Inferior parietal cortex (tissue), 1 donor: ENCODE results near the gene YAE1.
"Not testable (repeated sequence)": the region's sequence is repeated elsewhere in the genome, so short reads cannot be mapped to it uniquely, and the experiment has no call there.

Experiments
- DNase-seq: peaks from one replicate; pipeline ENCODE4 v3.0.0-alpha.2; 2016; ENCODE audit errors: extremely low spot score

YAE1 gene, protein sequence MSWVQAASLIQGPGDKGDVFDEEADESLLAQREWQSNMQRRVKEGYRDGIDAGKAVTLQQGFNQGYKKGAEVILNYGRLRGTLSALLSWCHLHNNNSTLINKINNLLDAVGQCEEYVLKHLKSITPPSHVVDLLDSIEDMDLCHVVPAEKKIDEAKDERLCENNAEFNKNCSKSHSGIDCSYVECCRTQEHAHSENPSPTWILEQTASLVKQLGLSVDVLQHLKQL

DNA sequence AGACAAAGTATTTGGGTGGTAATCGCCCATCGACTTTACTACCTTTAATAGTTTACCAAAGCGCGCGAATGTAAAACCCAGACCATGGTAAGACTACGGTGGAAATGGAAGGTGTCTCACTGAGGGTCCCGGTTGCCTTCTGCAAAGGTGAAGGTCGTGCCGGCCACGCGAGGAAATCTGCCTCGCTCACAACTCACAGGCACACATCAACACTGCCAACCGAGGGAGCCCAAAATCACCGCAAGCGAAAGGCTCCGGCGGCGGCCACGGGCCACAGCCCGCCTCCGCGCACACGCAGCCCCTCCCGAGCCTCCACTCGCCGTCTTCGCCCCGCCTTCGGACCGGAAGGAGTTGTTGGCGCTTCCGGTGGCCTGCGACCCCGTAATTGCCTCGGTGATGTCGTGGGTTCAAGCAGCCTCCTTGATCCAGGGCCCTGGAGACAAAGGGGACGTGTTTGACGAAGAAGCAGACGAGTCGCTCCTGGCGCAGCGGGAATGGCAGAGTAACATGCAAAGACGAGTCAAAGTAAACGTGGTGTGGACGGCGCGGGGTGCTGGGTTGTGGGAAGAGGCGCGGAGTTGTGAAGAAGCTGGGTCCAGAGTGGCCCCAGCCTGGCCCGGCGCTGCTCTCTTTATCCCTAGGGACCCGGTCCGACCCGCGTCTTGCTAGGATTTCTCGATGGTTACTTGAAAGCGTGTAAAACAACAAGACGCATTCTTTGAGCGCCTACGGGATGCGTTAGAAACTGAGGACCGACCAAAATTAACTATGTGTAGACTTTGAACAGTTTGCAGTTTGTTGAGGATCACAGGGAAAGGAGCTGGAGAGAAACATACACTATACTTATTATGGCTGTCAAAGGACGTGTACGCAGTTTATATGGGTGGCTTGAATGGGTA is at the start of gene YAE1:
YAE1 (plus strand) TSS at position 382 of the 899 bp plus-strand sequence; CDS start at position 397, 15 bp downstream.
- DNase-seq: peak; percentile 93

DNA sequence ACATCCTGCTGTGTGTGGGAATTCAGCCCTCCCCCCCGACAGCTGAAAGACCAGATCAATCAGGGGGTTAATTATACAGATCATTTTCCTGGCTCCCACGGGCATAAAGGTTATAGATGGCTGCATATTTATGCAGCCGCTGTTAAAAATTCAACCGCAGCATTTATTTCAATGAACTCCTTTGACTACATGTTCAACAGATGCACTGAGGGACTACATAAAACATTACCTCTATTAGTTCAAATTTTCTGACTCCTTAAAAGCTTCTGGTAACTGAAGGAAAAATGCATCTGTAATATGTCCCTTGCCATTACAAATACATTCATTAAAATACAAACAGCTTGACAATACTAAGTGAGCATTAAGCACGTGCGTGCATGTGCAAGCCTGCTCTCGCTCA is 49.7 kb upstream of the YAE1 start:
- no peak for DNase-seq

DNA sequence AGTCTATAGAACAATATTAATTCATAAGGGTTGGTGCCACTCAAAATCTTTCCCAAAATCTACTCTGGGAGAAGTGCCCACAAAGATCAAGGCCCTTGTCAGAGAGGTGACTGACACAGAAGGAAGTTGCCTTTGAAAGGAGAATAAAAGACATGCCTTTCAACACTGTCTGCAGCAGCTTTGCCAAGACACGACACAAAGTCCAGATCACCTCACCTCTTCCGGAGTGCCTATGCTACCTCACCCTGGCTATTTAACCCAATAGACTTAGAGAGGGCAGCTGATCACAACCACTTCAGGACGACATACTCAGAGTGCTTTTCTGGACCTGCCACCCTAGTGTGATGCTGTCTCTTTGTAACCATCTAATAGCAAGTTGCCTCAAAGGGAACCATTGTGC is 49.0 kb upstream of the YAE1 start:
- no peak for DNase-seq

DNA sequence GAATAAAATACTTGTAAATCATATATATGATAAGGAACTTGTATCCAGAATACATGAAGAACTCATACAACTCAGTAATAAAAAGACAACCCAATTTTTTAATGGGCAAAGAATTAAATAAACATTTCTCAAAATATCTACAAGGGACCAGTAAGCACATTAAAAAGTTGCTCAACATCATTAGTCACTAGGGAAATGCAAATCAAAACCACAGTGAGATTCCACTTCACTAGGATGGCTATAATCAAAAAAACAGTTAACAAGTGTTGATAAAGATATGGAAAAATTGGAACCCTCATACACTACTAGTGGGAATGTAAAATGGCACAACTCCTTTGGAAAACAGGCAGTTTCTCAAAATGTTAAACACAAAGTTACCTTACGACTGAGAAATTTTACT is 40.3 kb upstream of the YAE1 start:
- no peak for DNase-seq

DNA sequence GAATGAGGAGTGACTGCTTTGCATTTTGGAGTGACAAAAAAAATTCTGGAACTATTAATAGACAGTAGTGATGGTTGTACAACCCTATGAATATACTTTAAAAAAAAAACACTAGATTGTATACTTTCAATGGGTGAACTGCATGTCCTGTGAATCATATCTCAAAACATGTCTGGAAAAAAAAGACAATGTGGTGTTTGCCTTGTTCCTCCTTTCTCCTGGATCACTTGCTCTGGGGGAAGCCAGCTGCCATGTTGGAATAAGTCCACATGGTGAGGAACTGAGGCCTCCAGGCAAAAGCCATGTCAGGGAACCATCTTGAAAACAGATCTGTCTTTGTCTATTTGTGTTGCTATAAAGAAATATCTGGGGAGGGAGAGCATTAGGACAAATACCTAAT is 39.5 kb upstream of the YAE1 start:
- no peak for DNase-seq

DNA sequence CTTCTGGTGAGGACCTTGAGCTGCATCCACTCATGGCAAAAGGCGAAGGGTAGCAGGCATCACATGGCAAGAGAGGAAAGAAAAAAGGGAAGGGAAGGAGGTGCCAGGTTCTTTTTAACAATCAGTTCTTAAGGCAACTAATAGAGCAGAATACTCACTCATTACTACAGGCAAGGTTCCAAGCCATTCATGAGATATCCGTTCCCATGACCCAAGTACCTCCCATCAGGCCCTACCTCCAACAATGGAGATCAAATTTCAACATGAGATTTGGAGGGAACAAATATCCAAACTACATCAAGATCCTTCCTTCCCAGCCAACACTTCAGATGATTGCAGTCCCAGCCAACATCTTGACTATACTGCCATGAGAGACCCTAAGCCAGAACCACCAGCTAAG is 38.9 kb upstream of the YAE1 start:
- DNase-seq: no peak

DNA sequence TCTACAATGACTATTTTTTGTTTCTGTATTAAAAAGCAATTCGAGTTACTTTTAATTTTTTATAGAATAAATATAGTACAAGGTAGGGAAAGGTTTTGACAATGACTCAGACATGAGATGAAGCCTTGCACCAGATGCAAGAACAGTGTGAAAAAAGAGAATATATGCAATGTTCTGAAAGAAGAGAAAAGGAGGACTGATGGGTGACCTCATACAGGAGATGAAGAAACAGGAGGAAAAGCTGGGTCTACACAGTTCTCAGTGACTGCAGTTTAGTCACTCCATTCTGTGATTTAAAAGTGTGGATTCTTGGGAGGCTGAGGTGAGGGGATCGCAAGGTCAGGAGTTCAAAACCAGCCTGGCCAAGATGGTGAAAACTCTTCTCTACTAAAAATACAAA is 38.3 kb upstream of the YAE1 start:
- DNase-seq: no peak

DNA sequence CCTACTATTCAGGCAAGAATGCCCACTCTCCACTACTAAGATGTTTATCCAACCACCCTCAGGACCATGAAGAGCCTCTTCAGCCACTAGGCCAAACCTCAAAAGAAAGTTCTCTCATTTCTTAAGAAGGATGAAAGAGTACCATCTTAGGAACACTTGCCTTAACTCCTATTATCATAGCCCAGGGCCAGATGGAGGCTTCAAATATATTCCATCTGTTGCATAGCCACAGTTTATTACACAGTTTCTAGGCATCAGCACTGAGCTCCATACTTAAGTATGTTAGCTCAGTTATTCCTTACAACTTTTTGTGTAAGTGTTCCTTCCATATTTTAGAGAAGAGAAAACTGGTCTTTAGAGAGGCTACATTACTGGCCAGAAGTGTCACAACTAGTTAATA is 37.4 kb upstream of the YAE1 start:
- no peak for DNase-seq

DNA sequence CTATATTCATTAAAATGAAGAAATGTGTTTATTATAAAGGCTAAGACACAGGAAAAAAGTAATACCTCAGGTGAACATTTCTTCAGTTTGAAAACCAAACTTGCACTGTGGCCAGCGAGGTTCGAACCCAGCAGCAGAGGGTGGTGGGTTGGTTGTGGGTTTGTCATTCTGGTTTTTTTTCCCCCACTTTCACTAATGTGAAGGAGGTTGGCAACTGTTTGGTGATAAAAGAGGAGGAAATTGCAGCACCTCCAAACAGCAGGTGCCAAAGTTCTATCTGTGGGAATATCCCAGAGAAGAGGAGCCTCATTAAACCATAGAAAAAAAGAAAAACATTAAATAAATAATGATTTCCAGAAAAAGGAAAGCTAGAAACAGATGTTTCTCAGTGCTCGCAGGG is 36.6 kb upstream of the YAE1 start:
- no peak for DNase-seq

DNA sequence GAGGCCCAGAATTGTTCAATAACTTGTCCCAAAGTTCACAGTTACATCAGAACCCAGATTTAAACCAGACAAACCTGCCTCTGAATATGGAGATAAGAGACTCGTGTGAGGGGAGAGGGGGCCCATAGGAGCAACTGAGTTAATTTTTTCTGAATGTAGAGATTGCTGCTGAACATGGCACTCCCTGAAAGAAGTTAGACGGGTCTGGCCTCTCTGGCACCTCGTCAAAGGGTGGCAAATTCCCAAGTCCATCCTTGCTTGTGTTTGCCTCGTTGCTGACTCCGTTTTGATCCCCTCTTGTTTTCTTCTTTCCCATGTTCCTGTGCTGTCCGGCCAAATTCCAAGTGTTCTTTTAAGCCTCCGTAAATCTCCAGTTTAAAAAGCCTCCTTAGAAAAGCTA is 35.2 kb upstream of the YAE1 start:
- DNase-seq: no peak

DNA sequence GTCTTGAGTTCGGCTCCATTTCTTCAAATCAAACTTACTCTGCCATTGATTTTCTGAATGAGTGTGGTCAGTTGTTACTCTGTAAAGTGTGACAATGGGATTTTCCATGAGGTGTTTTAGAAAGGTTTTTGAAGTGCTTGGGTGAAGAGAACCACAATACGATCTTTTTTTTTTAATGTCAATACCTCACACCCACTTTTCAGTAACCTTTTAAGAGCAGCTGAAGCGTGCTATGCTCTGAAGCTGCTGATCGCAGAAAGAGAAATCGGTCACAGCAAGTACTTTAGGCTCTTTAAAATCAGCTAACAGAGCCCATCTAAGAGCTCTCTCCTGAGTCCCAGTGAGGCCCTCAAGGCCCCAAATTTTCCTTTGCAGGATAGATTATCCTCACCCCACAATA is 34.4 kb upstream of the YAE1 start:
- no peak for DNase-seq

DNA sequence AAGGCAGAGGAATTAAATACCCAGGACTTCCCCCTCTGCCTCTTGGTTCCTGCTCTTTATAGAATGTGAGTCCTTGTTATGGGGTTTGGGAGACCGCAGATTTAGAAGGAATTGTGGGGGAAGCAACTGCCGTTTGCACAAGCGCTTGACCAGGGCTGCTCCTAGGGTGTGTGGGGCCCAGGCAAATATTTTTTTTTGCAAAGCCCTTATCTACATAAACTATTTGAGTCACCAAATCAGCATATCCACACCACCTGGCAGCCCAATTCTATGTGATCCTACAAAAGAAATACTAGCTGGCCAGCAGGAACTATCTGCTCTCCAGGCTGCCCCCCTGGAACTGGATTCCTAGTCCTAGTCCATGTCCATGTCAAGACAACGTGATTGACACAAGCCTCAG is 33.4 kb upstream of the YAE1 start:
- no peak for DNase-seq

DNA sequence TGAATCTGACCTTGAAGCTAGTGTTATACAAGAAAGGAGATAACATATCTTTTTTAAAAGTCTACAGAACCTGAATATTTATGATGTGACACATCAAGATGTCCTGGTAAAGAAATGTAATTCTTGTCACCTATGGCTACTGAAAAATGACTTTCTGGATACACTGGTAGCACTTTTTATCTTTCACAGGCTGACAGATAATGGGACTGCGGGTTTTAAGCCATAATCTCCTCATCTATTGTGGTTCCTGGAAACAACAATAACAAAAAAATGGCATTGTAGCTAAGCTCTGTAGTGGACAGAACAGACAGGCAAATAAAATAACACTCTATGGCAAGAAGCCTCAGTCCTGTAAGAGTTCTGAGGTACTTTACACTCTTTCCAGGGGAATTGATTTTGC is 31.6 kb upstream of the YAE1 start:
- DNase-seq: no peak

DNA sequence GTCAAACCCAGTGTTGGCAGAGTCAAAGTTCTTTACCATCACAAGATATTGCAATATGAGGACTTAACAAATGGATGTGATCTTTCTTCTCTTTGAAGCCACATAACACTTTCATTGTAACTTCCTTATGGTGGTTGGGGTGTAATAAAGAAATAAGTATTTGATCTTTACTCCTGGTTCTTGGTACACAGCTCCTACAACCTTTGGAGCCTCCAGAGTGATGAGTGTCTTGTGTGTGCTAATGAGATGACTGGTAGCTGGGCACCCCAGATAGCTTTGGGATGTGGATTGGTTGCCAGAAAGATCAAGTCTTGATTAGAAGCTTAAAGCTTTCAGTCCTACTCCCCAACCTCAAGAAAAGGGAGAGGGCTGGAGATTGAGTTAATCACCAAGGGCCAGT is 31.1 kb upstream of the YAE1 start:
- no peak for DNase-seq

DNA sequence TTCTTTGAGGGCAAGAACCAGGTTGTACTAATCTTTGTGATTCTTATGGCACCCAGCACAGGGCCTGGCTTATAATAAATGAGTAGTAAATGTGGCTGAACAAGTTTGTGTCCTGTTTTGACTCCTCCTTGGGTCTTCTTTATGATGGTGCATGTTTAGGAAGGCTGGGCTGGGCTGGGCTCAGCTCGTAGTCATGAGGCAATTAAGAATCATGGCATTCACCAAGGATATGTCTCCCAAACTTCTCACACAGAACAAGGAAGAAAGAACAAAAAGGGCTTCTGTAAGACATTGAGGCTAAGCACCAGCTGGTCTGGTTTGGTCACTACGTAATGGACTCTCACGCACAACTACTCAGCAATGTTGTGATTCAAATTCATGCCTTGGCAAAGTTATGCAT is 30.5 kb upstream of the YAE1 start:
- DNase-seq: no peak

DNA sequence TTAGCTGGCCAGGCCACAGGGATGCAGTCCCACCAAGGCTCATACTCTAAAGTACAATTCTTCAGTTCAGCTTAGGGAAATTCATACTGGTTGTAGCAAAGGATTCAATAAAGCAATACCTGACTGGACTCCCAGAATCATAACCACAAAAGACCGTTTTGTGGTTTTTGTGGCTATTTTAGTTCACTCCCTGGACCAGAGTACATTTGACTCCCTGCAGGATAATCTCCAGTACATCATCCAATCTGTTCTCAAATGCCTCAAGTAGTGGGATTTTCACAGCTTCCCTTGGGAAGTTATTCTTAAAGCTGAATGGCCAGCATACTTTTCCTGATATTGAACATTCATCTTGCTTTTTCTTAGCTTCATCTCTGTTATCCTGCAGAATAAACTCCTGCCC is 29.3 kb upstream of the YAE1 start:
- DNase-seq: no peak

DNA sequence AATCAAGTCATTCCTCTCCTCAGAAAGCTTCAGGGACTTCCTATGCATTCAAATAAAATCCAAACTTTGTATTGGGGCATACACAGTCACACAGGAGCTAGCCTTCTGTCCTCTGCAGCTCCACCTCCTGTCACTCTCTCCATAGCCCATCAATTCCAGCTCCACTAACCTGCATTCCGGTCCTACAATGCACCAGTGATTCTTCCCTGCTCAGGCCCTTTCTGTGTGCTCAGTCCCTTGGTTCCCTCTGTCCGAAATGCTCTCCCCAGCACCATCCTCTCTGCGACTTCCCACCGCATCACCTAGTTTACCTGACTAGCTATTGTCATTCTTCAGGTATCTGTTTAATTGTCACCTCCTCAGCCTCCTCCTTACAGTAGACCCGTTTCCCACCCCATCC is 26.4 kb upstream of the YAE1 start:
- DNase-seq: no peak

DNA sequence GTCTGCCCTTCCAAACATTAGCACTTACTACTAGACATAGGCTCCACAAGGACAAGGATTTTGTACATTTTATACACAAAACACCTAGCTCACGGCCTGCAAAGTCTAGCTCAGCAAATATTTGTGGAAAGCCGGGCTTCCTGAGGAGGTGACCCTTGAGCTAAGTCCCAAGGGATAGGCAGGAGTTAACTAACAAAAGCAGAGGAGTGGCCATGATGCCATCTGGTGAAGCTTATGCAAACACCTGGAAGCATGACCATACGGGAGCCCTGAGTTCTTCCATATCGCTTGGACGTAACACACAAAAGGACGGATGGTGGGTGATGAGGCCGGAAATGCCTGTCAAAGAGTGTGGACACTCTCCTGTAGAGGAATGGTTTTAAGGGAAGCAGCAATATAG is 25.9 kb upstream of the YAE1 start:
- no peak for DNase-seq

DNA sequence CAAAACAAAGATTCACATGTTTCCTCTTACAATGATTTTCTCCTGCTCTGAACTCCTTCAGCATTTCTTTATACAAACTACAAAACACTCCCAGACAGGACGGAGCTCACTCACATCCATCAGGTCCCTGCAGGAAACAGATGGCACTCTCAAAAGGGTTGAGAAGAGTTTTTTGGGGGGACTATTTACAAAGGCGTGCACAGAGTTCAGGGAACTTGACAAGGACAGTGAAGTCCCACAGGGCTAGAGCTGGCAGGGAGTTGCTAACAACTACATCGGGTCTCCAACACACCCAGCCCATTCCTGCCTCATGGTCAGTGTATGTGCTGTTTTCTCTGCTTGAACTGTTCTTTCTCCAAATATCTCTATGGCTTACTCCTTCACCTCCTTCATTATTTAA is 24.7 kb upstream of the YAE1 start:
- no peak for DNase-seq

DNA sequence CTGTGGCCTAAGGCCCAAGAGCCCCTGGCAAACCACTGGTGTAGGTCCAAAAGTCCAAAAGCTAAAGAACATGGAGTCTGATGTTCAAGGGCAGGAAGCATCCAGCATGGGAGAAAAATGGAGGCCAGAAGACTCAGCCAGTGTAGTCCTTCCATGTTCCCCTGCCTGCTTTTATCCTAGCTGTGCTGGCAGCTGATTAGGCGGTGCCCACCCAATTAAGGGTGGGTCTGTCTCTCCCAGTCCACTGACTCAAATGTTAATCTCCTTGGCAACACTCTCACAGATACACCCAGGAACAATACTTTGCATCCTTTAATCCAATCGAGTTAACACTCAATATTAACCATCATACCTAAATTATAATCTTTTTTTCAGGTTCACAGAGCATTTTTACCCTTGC is 21.4 kb upstream of the YAE1 start:
- DNase-seq: not testable (repeated sequence)

DNA sequence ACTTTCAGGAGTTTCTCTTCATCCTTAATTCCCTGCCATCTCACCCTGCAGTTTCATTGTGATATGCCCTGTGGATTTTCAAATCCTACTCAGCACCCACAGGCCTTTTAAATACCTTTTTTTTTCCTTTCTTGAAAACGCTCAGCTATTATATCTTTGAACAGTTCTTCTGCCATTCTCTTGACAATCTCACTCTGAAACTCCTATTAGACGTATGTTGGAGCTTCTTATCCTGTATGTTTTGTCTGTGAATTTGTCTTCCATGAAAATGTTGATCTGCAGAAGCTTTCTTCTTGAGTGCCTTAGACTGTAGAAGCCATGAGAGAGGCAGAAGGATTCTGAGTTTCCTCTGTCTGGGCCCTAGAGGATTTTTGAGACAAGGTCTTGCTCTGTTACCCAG is 18.9 kb upstream of the YAE1 start:
- no peak for DNase-seq

DNA sequence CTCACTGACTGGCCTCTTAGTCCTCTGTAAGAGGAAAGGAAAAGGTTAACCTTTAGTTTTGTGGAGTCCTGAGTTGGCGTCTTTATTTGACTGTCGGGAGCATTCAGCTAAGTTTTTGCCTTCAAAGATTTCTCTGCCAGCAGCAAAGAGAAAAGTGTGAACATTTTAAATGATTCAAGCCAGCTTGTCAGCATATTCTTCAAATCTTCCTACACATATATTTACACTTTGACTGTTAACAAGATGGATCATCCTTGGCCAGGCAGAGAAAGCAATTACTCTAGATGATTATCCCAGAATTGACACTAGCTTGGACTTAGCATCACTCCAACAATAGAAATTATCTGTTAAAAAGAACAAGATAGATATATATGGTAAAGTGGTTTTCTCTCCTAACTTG is 15.8 kb upstream of the YAE1 start:
- DNase-seq: peak; percentile 17

DNA sequence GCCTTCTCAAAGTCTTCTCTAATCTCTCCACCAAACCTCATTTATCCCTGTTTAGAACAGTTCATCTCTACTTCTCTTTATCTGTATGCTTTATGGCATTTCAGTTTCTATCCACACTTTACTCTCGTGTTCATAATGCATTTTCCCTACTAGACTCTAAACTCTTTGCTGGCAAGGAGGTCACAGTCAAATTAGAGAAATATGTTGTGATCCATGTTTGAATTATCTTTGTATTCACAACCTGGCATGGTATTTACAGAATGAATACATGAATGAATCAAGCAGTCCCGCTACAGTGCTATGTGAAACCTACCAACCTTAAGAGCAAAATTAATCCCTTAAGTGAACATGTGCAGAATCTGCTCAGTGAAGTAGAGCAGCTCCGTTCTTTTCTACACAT is 12.8 kb upstream of the YAE1 start:
- DNase-seq: no peak
